GM19468 (cell line): ENCODE measurements around the gene FBN3.

Source experiments
- ATAC-seq: cut with Tn5 transposase; IDR thresholded peaks from one replicate; pipeline ENCODE4 v1.9.1; 2021; ENCODE audit warnings: mild to moderate bottlenecking, moderate library complexity, moderate number of reproducible peaks; ENCODE audit not compliant: unreplicated experiment; ENCODE audit errors: extremely low read depth

Gene FBN3

DNA sequence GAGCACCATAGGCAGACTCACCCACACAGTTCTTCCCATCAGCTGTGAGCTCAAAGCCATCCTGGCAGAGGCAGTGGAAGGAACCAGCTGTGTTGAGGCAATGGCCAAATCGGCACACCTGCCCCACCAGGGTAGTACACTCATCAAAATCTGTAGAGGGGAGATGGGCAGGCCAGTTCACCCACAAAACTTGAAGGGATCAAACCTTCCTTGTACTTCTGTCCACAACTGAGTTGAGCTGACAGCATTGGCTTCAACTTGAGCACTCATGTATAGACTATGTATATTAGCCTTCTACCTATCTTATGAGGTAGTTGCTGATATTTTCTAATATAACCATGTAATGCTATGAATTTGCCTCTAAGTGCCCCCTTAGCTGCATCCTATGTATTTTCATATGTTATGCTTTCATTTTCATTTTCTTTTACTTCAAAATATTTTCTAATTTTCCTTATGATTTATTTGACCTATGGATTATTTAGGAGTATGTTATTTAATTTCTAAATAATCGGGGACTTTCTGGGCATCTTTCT lies 54.0 kb downstream of the FBN3 start:
- no peak for ATAC-seq

DNA sequence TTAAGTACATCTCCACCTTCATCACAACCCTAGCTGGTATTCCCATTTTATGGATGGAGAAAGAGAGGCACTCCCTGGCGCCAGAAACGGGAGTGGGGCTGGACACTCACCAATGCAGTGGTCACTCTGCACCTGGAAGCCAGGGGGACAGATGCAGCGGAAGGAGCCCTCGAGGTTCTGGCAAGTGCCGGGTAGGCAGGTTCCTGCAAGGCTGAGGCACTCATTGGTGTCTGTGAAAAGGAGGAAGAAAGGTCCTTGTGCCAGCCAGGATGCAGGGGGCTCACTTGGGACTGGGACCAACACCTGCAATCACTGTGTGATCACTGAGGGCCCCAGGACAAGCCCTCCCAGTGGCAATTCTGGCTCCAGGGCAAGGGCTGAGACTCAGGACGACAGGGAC lies 55.1 kb downstream of the FBN3 start:
- no peak for ATAC-seq

DNA sequence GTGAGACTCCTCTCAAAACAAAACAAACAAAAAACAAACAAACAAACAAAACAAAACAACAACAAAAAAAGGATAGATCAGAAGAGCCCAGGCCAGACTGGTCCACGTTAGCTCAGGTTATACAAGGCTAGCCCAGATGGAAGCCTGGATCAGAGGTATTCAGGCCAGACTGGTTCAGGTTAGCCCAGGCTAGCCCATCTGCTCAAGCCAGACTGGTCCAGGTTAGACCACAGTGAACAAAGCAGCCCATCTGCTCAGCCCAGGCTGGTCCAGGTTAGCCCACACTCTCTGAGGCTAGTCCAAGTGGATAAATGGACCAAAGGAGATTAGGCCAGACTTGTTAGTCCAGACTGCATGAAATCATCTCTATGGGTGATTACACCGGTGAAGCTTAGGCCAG lies 55.7 kb downstream of the FBN3 start:
- no peak for ATAC-seq

DNA sequence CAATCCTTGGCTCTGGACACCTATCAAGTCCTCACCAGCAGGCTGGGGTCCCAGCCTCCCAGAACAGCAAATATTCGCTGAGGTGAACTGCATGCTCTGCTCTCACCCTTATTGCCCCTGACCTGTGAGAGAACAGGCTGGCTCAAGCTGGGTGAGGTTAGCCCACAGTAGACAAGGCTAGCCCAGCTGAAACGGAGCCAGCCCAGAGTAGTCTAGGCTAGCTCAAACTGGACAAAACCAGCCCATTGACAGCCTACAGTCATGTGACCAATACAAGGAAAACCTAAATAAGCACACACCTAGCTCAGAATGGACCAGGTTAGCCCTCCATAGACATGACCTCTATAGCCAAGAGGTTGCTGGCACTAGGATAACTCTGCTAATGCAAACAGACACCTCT lies 58.4 kb downstream of the FBN3 start:
- ATAC-seq = no peak

DNA sequence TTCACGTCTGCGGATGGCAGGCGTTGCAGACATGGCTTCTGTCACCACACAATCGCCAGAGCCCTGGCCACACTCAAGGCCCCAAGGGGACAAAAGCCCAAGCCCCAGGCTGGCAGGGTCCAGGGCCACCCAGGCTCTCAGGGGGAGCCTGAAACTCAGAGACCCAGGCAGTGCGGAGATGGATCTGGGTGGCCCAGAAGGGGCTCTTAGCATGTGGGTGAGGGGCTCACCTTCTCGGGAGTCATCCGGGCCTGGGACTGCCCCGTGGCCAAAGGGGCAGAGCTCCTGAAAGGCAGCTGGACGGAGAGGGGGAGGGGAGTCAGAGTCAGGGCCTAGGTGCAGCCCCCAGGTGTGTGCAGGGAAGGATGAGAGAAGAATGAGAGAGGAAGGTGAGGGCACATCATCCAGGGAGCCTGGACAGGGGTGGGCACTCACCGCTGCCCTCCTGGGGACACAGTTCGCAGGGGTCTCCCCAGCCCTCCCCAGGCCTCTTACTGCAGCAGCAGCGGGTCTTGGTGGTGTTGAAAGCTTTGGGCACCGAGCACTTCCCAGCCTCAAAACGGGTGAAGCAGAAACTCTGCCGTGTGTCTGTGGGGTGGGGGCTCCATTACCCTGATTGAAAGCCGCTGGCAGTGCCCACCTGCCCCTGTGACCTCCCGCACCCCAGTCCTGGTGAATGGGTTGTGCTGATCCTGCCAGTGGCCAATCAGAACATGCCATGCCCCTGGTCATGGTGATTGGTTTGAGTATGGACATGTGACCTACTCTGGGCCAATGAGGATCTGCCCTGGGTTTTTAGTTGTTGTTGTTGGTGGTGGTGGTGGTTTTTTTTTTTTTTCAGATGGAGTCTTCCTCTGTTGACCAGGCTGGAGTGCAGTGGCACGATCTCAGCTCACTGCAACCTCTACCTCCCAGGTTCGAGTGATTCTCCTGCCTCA lies 59.5 kb downstream of the FBN3 start:
- no peak for ATAC-seq

DNA sequence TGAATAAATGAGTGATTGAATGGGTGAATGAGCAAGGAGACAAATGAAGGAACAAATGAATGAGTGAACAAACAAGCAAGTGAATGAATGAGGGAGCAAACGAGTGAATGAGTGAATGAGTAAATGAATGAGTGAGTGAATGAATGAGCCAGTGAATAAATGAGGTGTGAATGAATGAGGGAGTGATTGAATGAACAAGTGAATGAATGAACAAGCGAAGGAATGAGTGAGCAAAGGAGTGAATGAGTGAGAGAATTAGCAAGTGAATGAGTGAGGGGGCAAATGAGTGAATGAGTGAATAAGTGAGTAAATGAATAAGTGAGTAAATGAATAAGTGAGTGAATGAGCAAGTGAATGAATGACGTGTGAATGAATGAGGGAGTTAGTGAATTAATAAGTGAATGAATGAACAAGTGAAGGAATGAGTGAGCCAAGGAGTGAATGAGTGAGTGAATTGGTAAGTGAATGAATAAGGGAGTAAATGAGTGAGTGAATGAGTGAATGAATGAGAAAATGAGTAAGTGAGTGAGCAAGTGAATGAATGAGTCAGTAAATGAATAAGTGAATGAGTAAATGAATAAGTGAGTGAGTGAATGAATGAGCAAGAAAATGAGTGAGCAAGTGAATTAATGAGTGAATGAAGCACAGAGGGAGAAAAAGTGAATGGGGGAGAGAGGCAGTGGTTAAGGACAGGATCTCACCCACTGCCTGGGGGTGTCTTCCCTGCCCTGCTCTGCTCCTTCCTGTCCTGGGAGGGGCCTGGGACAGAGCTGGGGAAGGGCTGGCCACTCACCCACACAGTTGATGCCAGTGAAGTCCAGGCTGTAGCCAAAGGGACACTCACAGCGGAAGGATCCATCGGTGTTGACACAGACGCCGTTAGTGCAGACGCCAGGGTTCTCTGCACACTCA lies 60.4 kb downstream of the FBN3 start:
- ATAC-seq = no peak

DNA sequence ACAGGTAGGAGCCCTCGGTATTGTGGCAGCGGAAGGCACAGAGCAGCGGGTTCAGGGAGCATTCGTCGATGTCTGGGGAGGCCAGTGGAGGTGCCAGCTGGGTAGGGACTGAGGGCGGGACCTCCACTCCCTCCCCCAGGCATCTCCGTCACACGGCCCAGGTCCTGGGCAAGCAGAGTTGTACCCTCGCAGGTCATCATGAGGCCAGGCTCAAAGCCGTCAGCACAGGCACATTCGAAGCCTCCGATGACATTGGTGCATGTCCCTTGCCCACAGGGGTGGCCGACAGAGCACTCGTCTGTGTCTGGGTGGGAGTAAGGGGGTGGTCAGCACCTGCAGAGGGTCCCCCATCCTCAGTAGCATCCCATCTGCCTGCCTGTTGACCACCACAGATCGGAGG lies 61.5 kb downstream of the FBN3 start:
- ATAC-seq = no peak

DNA sequence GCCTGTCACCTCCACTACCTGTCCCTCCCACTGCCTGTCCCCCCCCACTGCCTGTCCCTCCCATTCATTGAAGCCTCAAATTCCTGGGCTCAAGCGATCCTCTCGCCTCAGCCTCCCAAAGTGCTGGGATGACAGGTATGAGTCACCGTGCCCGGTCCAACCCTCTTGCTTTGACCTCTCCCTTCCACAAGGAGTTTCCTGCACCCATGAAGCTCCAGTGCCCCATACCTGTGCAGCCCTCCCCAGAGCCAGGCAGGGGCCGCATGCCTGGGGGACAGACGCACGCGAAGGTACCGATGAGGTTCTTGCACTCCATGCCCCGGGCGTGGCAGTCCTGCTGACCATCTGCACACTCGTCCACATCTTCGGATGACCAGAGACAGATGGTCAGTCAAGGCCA lies 62.5 kb downstream of the FBN3 start:
- no peak for ATAC-seq

DNA sequence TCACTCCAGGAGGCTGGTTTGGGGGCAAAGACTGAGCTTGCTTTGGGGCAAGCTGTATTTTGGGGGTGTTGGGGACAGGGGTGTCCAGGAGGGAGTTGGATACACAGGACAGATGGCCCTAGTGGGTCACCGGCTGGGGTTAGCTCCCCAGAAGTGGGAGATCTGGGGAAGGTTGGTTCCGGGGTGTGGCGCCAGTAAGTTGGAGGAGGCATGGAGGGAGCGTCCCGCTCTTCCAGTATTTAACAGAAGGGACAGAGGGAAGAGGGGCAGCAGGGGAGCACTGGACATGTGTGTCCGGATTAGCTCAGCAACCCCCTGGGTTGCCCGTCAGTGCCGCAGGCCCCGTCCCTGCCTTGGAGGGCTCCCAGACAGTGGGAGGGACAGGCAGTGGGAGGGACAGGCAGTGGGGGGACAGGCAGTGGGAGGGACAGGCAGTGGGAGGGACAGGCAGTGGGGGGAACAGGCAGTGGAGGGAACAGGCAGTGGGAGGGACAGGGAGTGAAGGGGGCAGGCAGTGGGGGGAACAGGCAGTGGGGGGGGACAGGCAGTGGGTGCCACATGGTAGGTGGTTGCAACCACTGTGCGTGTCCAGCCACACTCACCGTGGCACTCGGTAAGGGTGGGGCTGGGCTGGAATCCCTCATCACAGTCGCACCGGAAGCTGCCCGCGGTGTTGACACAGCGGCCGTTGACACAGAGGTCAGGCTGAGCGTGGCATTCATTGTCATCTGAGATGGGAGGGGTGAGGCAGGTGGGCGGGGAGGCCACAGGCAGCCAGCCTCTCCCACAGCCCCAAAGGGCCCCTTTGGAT lies 63.6 kb downstream of the FBN3 start:
- no peak for ATAC-seq

DNA sequence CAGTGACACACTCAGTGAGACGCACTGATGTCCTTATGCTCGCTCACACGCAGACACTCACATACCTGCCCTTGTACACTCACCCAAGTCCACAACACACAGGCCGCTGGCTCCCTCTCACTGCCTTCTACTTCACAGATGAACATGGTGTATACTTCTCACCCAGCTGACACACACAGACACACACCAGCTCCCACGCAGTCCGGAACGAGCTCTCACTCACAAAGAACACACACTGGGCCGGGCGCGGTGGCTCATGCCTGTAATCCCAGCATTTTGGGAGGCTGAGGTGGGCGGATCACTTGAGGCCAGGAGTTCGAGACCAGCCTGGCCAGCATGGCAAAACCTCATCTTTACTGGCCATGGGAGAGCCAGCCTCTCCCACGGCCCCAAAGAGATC lies 65.2 kb downstream of the FBN3 start:
- no peak for ATAC-seq

DNA sequence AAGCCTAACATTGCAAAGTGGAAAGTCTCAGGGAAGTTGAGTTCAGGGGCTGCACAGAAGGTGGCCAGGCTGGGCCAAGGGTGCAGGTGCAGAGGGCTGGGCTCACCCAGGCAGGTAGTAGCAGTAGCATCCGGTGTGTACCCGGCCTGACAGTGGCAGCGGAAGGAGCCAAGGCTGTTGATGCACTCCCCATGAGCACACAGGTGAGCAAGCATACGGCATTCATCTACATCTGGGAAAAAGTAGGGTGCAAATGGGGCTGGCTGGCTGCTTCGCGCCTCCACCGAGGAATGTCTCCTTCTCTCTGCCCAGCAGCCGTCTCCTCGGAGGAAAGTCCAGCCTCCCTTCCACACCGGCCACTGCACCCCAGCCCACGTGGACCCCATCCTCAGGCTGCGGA lies 66.3 kb downstream of the FBN3 start:
- ATAC-seq = no peak

DNA sequence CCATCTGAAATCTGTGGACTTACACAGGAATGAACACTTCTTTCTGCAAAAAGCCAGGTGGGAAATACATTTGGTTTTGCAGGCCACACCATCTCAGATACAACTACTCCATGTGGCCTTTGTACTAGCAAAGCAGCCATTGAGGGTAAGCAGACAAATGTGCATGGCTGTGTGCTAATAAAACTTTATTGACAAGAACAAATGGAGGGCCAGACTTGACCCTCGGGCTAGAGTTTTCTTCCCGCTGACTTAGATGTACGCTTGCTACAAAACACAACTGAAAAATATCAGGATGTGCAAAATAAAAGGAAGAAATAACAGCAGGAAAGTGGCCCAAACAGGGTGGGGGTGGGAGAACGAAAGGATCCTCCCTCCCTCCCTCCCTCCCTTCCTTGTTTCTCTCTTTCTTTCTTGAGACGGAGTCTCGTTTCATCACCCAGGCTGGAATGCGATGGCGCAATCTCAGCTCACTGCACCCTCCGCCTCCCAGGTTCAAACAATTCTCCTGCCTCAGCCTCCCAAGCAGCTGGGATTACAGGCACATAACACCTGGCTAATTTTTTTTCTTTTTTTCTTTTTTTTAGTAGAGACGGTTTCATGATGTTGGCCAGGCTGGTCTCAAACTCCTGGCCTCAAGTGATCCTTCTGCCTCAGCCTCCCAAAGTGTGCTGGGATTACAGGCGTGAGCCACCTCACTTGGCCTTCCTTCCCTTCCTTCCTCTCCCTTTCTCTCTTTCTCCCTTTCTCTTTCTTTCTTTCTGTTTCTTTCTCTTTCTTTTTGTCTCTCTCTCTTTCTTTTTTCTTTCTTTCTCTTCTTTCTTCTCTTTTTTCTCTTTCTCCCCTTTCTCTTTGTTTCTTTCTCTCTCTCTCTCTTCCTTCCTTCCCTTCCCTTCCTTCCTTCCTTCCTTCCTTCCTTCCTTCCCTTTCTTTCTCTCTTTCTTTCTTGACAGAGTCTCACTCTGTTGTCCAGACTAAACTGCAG lies 67.5 kb downstream of the FBN3 start:
- ATAC-seq = no peak

DNA sequence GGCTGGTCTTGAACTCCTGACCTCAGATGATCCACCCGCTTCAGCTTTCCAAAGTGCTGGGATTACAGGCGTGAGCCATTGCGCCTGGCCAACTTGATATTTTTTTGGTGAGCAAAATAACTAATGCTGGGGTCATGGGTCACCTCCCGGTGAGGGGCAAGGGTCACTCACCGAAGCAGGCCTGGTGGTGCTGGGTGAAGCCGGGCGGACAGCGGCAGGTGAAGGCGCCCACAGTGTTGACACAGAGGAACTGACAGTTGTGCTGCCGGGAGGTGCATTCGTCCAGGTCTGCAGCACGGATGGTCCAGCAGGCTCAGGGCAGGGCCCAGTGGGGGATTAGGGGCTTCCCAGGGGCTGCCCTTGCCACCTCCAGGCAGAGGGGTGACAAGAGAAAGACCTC lies 68.6 kb downstream of the FBN3 start:
- no peak for ATAC-seq

DNA sequence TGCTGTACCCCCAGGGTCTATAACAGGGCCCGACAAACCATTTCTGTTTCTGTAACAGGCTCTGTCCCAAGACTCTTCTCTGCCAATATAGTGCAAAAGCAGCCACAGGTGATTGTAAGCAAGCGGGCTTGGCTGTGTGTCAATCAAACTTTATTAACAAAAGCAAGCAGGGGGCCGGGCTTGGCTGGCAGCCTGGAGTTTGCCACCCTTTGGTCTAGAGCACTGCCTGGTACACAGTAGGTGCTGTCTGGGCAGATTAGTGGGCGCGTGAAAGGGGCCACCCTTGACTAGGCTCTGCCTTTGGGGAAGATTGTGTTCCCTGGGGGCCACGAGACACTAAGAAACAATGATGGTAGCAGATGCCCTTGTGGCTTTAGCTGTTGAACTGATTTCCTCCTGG lies 69.4 kb downstream of the FBN3 start:
- no peak for ATAC-seq

DNA sequence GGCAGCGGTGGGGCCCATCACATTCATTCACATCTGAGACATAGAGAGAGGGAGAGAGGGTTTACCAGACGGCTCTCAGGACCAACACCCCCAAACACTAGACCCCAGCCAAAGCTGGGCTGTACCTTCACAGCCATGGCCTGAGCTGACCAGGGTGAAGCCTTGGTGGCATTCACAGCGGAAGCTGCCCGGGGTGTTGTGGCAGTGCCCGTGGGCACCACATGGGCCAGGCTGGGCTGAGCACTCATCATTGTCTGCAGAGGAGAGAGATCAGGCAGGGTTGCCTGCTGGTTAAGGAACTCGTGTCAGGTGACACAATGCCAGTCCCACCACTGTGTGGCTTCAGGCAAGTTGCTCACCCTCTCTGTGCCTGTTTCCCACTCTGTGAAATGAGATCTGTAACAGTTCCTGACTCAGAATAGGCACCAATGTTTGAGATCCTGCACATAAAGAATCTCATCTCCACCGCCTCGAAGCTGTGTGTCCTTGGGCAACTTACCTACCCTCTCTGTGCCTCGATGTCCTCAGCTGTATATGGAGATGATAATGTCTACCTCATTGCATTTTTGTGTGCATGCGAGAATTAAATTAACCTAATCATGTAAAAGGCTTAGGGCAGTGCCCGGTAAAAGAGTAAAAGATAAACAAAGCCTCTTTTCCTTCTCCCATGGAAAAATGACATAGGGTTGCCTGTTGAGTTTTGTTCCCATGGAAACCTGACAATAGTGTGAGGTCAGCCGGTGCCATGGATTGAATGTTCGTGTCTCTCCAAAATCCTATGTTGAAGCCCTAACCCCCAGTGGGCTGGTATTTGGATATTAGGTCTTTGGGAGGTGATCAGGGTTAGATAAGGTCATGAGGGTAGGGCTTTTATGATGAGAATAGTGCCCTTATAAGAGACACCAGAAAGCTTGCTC lies 74.0 kb downstream of the FBN3 start:
- ATAC-seq = no peak

DNA sequence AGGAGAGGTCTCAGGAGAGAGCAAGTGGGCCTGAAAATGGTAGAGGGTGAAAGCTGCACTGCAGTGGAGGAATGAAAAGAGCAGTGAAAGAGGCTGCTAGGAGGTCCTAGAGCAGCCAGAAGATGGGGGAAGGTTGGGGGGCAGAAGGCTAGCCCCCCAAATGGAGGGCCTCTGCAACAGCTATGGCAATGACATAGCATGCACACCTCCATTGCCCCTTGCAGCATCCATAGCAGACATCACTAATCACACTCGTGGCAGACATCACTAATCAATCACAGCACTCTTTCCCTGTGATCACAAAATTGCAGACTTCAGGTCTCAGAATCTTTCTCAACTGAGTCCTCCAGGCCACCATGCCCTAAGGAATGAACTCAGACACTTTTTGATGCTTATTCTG lies 74.9 kb downstream of the FBN3 start:
- no peak for ATAC-seq

DNA sequence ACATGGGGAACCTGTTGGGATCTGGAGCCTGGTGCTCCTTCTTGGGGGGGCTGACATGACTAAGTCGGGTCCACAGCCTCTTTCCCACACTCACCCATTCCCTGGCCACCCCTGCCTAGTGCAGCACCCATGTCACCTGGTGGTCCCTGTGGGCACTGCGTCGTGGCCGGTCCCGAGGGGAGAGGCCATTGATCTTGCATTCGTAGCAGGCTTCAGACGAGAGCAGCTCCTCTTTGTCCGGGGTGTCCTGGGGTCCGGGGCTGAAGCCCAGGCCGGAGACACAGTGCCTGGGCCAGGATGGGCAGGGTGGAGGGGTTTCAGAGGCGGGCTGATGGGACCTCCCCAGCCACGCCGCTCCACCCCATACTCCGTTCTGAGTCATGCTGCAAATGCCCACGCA lies 77.5 kb downstream of the FBN3 start:
- no peak for ATAC-seq
